Neural cell (in vitro differentiated cells): ENCODE data around the gene BLOC1S4. TPM values are rescaled to one million over a fixed set of nuclear protein-coding genes. Genes with fewer than 3 reads are reported as not detected.

ENCODE experiments used
- H2AFZ ChIP-seq: fragments of 200-600, 300-800 bp; sonication (generic), shearing (Covaris generic); 2 replicates; pipeline ENCODE4 v1.6.0; 2014; ENCODE audit warnings: low read depth, mild to moderate bottlenecking, antibody characterized with exemption, low read length, moderate library complexity
- H3F3A ChIP-seq: fragments of 200-600 bp; shearing (Covaris generic); 2 replicates; pipeline ENCODE4 v1.6.1; 2016; ENCODE audit warnings: mild to moderate bottlenecking, moderate library complexity, mixed read lengths, antibody characterized with exemption, low read length; ENCODE audit not compliant: insufficient read depth, poor library complexity, severe bottlenecking
- H3K27ac ChIP-seq: fragments of 200-600, 300-800 bp; sonication (generic), shearing (Covaris generic); 2 replicates; pipeline ENCODE4 v1.5.1; 2014; ENCODE audit warnings: mild to moderate bottlenecking, low read length, moderate library complexity
- H3K27me3 ChIP-seq: fragments of 300-800, 200-600 bp; sonication (generic), shearing (Covaris generic); 2 replicates; pipeline ENCODE4 v1.6.0; 2014; ENCODE audit warnings: mild to moderate bottlenecking, low read depth, low read length, moderate library complexity; ENCODE audit not compliant: insufficient read depth
- H3K36me3 ChIP-seq: fragments of 300-800, 200-600 bp; sonication (generic), shearing (Covaris generic); 2 replicates; pipeline ENCODE4 v1.5.1; 2014; ENCODE audit warnings: mild to moderate bottlenecking, antibody characterized with exemption, low read length, moderate library complexity; ENCODE audit not compliant: insufficient read depth
- H3K4me2 ChIP-seq: fragments of 300-800, 200-600 bp; sonication (generic), shearing (Covaris generic); 2 replicates; pipeline ENCODE4 v1.6.0; 2014; ENCODE audit warnings: mild to moderate bottlenecking, low read length
- H3K4me3 ChIP-seq: fragments of 300-800, 200-600 bp; sonication (generic), shearing (Covaris generic); 2 replicates; pipeline ENCODE4 v1.5.1; 2014; ENCODE audit warnings: mild to moderate bottlenecking, low read length, moderate library complexity
- H3K79me2 ChIP-seq: fragments of 200-600 bp; shearing (Covaris generic); replicated peaks from 2 replicates; pipeline ENCODE4 v1.6.0; 2014; ENCODE audit warnings: mild to moderate bottlenecking, low read length, moderate library complexity; ENCODE audit not compliant: insufficient read depth
- H3K9ac ChIP-seq: fragments of 300-800, 200-600 bp; sonication (generic), shearing (Covaris generic); 2 replicates; pipeline ENCODE4 v1.6.1; 2016; ENCODE audit warnings: mild to moderate bottlenecking, low read length, mixed read lengths
- H3K9me2 ChIP-seq: fragments of 200-600 bp; shearing (Covaris generic); 2 replicates; pipeline ENCODE4 v1.6.1; 2016; ENCODE audit warnings: mild to moderate bottlenecking, low read length, mixed read lengths; ENCODE audit not compliant: insufficient read depth
- H3K9me3 ChIP-seq: fragments of 200-600, 300-800 bp; sonication (generic), shearing (Covaris generic); 2 replicates; pipeline ENCODE4 v1.6.1; 2016; ENCODE audit warnings: mild to moderate bottlenecking, mixed run types, low read length, moderate library complexity, mixed read lengths
- H4K20me1 ChIP-seq: fragments of 200-600 bp; shearing (Covaris generic); 2 replicates; pipeline ENCODE4 v1.6.1; 2016; ENCODE audit warnings: mild to moderate bottlenecking, mixed run types; ENCODE audit not compliant: insufficient read depth
- EP300 ChIP-seq: fragments of 450-650 bp; conservative IDR thresholded peaks from 2 replicates; pipeline ENCODE4 v1.6.1; 2014; ENCODE audit warnings: antibody characterized with exemption, mild to moderate bottlenecking, moderate library complexity; ENCODE audit not compliant: poor library complexity, severe bottlenecking
- EZH2 ChIP-seq: fragments of 200-600, 300-800 bp; shearing (Covaris generic), sonication (generic); IDR thresholded peaks from 2 replicates; pipeline ENCODE4 v1.6.1; 2014; ENCODE audit warnings: antibody characterized with exemption, low read length, borderline replicate concordance, mild to moderate bottlenecking; ENCODE audit not compliant: insufficient read depth, poor library complexity, severe bottlenecking
- MXI1 ChIP-seq: fragments of 450-650 bp; conservative IDR thresholded peaks from 2 replicates; pipeline ENCODE4 v1.6.1; 2014; ENCODE audit warnings: antibody characterized with exemption, mild to moderate bottlenecking; ENCODE audit not compliant: poor library complexity, severe bottlenecking
- POLR2AphosphoS5 ChIP-seq: IDR thresholded peaks from 2 replicates; pipeline ENCODE4 v1.6.1; 2012
- RAD21 ChIP-seq: fragments of 450-650 bp; conservative IDR thresholded peaks from 2 replicates; pipeline ENCODE4 v1.6.1; 2014; ENCODE audit warnings: antibody characterized with exemption, mild to moderate bottlenecking, moderate library complexity
- SMC3 ChIP-seq: fragments of 450-650 bp; conservative IDR thresholded peaks from 2 replicates; pipeline ENCODE4 v1.6.1; 2014; ENCODE audit warnings: antibody characterized with exemption, mild to moderate bottlenecking, moderate library complexity; ENCODE audit not compliant: poor library complexity
- TAF1 ChIP-seq: IDR thresholded peaks from 2 replicates; pipeline ENCODE4 v1.6.1; 2012; ENCODE audit warnings: low read depth
- polyA plus RNA-seq: library from polyadenylated mRNA; depleted of rRNA; stranded (reverse); fragments of >200 nt; gene quantifications from 2 replicates; pipeline ENCODE4 v1.2.3, GENCODE V29; 2014
- TF ChIP-seq, protein P1 (sequence below): IDR thresholded peaks from 2 replicates; pipeline ENCODE4 v1.6.1; 2012; ENCODE audit warnings: borderline replicate concordance
- TF ChIP-seq, protein P2 (sequence below): fragments of 450-650 bp; IDR thresholded peaks from 2 replicates; pipeline ENCODE4 v1.5.1; 2014; ENCODE audit warnings: antibody characterized with exemption, mild to moderate bottlenecking, moderate library complexity; ENCODE audit not compliant: poor library complexity, severe bottlenecking

Gene BLOC1S4
- polyA plus RNA-seq, 1 donor from 2014 or later = 21.2 TPM

- Histone ChIP-seq H4K20me1 (no peaks in the 10 kb centered on the region), H3F3A (no peaks in the 10 kb centered on the region), H3K9me3 (no peaks in the 10 kb centered on the region), H3K27ac (no peak overlapping the region), H2AFZ (no peak overlapping the region), H3K9me2 (no peaks in the 10 kb centered on the region), H3K4me2 (no peak overlapping the region), H3K79me2 (no peaks in the 10 kb centered on the region), H3K4me3 (no peak overlapping the region), H3K36me3 (no peaks in the 10 kb centered on the region), H3K27me3 (no peaks in the 10 kb centered on the region), H3K9ac (no peak overlapping the region)
- TF ChIP-seq EP300 (no peak), POLR2AphosphoS5 (no peak), TAF1 (no peak), SMC3 (no peak), RAD21 (no peak), EZH2 (no peak), MXI1 (no peak)
- TF ChIP-seq, protein P1, sequence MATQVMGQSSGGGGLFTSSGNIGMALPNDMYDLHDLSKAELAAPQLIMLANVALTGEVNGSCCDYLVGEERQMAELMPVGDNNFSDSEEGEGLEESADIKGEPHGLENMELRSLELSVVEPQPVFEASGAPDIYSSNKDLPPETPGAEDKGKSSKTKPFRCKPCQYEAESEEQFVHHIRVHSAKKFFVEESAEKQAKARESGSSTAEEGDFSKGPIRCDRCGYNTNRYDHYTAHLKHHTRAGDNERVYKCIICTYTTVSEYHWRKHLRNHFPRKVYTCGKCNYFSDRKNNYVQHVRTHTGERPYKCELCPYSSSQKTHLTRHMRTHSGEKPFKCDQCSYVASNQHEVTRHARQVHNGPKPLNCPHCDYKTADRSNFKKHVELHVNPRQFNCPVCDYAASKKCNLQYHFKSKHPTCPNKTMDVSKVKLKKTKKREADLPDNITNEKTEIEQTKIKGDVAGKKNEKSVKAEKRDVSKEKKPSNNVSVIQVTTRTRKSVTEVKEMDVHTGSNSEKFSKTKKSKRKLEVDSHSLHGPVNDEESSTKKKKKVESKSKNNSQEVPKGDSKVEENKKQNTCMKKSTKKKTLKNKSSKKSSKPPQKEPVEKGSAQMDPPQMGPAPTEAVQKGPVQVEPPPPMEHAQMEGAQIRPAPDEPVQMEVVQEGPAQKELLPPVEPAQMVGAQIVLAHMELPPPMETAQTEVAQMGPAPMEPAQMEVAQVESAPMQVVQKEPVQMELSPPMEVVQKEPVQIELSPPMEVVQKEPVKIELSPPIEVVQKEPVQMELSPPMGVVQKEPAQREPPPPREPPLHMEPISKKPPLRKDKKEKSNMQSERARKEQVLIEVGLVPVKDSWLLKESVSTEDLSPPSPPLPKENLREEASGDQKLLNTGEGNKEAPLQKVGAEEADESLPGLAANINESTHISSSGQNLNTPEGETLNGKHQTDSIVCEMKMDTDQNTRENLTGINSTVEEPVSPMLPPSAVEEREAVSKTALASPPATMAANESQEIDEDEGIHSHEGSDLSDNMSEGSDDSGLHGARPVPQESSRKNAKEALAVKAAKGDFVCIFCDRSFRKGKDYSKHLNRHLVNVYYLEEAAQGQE = no peak
- TF ChIP-seq, protein P2, sequence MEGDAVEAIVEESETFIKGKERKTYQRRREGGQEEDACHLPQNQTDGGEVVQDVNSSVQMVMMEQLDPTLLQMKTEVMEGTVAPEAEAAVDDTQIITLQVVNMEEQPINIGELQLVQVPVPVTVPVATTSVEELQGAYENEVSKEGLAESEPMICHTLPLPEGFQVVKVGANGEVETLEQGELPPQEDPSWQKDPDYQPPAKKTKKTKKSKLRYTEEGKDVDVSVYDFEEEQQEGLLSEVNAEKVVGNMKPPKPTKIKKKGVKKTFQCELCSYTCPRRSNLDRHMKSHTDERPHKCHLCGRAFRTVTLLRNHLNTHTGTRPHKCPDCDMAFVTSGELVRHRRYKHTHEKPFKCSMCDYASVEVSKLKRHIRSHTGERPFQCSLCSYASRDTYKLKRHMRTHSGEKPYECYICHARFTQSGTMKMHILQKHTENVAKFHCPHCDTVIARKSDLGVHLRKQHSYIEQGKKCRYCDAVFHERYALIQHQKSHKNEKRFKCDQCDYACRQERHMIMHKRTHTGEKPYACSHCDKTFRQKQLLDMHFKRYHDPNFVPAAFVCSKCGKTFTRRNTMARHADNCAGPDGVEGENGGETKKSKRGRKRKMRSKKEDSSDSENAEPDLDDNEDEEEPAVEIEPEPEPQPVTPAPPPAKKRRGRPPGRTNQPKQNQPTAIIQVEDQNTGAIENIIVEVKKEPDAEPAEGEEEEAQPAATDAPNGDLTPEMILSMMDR = no peak
Measured at GRCh38 chr4:6733358-6734164, 17.6 kb downstream of the BLOC1S4 start.

DNA sequence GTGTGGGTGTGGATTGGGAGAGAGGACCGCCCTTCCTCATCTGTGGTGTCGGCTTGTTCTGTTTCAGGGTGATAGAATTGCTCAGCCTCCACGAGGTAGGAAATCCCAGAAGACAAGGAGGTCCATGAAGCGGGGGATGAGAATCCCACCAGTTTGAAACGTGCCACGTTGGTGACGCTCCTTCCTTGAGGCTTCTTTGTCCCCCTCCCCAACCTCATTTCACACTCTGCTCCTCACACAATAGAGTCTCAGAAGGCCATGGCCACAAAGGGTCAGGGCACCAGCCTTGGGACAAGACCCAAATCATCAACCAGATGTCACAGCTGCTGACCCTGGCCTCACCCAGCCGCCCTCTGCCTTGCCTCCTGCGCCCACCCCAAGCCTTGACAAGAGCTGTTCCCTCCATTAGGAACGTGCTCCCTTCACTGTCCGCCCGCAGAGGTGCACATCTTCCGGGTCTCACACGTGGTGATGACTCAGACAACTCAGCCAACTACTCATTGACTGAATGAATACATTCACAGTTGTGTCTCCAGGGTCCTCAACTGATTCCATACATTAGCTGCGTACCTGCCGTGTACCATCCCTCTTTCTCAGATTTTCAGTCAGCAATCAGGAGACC, 18.3 kb downstream of the BLOC1S4 start:
- H2AFZ ChIP-seq = no peak overlapping the region

More for the DNA sequence above, 18.3 kb downstream of the BLOC1S4 start:
- Histone ChIP-seq H3K4me2 (no peak overlapping the region), H3K4me3 (no peak overlapping the region), H3K9me2 (no peaks in the 10 kb centered on the region), H3K27ac (no peak overlapping the region), H3K79me2 (no peaks in the 10 kb centered on the region), H3K9me3 (no peaks in the 10 kb centered on the region), H3K27me3 (no peaks in the 10 kb centered on the region), H3K9ac (no peak overlapping the region), H4K20me1 (no peaks in the 10 kb centered on the region), H3F3A (no peaks in the 10 kb centered on the region), H3K36me3 (no peaks in the 10 kb centered on the region)
- no peak for TF ChIP-seq TAF1
- no peak for TF ChIP-seq EP300
- TF ChIP-seq MXI1 = no peak
- no peak for TF ChIP-seq EZH2
- TF ChIP-seq POLR2AphosphoS5 = no peak
- TF ChIP-seq, protein P2 = no peak
- no peak for TF ChIP-seq SMC3
- TF ChIP-seq RAD21 = no peak
- TF ChIP-seq, protein P1 = no peak
